ENCODE results near the gene NSMCE1.

NSMCE1 gene

DNA sequence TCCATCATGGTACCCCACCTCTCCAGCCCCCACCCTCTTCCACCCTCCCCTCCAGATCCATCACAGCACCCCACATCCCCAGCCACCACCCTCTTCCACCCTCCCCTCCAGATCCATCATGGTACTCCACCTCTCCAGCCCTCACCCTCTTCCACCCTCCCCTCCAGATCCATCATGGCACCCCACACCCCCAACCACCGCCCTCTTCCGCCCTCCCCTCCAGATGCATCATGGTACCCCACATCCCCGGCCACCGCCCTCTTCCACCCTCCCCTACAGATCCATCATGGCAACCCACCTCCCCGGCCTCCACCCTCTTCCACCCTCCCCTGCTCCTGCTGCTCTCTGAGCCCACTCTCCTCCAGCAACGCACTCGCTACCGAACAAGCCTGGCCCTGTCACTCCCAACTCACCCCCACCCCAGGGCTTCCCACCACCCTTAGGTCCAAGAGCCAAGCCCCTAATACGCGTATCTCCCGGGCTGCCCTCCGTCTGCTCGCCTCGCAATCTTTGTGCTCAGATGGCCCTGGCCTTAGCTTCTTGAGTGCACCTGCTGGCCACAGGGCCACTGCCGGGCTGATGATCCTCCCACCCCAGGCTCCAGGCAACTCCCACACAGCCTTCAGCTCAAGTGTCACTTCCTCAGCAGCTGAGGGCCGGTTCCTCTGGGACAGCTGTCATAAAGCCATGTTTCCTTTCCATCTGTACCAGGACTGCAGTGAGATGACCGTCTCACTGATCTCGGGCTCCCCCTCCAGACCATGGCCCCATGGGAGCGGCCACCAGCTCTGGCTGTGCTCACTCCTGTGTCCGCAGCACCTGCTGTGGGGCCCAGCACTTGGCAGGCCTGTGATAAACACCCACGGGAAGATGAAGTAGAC is 39.7 kb downstream of the NSMCE1 start:
- DNase-seq = no peak

DNA sequence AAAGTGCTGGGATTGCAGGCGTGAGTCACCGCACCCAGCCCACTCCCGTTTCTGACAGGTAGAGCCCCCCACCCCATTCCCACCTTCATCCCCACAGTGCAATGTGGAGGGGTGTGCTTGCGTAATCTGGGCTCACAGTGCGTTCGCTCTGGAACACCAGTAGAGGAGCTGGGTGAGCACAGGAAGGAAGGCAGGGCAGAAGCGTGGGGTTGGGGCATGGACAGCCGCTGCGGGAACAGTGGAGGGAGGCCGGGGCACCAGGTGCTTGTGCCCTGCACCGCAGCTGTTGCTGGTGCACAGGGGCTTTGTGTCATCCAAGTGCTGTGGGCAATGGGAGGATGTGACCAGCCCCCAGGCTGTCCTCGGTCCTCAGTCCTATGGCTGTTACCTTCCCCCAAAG is 40.5 kb downstream of the NSMCE1 start:
- DNase-seq = no peak

DNA sequence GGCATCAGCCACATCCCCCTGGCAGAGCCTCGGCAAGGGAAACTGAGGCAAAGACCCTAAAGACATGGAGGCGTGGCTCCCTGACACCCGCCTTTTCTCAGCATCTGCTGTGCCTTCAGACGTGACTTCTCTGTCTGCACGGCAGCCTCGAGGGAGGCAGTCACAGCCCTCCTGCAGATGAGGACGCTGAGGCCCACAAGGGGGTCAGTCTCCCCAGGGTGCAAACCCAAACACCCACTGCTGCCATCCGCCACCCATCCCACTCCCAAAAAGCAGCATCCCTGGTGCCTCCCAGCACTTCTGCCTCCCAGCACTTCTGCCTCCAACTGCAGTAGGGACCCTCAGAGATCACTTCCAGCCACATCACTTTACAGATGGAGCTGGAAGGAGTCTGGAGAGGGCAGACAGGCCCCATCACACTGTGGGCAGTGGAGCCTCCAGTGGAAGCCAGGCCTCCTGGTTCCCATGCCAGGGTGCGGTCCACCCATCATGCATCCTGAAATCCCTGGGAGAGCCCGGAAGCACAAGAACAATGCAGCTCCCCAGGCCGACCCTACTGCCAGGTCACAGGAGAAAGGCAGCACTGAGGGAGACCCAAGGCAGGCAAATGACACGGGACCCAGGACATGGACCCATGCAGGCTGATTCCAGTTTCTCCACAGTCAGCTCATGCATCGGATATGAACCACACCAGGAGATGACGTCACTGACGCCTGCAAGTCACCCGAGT is 41.4 kb downstream of the NSMCE1 start:
- DNase-seq = no peak

GRCh38 chr16:27226476-27226875 is 42.1 kb downstream of the NSMCE1 start:
- DNase-seq = no peak

- DNase-seq = no peak
Observed at GRCh38 chr16:27225536-27226360, 42.8 kb downstream of the NSMCE1 start.

GRCh38 chr16:27224741-27225300 is 43.8 kb downstream of the NSMCE1 start:
- DNase-seq = no peak

GRCh38 chr16:27224271-27224737 is 44.3 kb downstream of the NSMCE1 start:
- no peak for DNase-seq

DNA sequence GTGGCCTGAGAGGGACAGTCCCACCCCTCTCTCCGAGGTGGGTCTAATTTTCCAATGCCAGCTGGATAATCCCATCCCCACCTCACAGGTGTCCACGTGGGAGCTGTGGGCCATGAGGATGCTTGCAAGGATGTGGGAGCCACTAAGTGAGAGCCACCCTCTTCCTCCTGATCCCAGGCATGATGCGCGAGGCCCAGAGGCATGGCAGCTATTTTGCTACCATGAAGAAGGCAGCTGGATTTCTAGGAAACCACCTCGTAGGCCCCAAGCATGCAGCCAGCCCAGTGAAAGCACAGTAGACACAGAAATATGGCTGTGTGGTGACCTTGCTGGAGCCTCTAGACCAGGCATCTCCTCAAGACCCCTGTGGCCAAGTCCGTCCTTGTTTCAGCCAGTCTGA is 44.9 kb downstream of the NSMCE1 start:
- DNase-seq = no peak

DNA sequence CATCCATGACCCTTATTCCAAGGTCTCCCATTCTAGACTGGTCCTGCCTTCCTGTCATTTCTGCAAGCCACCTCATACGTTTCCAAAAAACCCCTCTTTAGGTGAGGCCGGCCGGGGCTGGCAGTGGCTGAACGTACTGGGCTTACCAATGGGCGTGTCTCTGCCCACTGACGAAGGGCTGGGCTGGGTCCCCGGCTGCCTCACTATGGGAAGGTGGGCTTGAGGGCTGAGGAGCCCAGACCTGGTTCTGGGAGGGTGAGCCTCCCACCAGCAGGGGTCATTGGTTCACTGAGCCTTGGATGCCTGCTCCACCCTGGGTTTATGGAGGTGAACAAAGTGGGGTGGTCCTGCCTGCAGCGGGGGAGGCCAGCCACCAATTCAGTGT is 45.4 kb downstream of the NSMCE1 start:
- no peak for DNase-seq

GRCh38 chr16:27222249-27223225 is 46.0 kb downstream of the NSMCE1 start:
- DNase-seq = no peak

GRCh38 chr16:27221576-27222248 is 46.9 kb downstream of the NSMCE1 start:
- no peak for DNase-seq

- DNase-seq = no peak
Observed at GRCh38 chr16:27220991-27221390, 47.6 kb downstream of the NSMCE1 start.

DNA sequence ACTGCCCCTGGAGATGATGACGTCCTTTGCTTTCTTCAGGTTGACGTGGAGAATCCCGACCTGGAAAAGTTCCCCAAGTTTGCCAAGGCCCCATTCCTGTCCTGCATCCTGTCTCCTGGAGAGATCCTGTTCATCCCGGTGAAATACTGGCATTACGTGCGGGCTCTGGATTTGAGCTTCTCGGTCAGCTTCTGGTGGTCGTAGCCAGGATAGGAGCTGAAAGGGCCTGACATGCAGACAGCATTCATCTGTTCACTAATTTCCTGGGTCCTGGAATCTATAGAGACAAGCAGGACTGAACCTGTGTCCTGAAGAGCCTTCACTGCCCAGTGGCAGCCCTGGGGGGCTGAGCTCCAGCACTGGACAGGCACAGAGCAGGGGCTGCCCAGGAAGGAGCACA is 48.0 kb downstream of the NSMCE1 start:
- DNase-seq = no peak

DNA sequence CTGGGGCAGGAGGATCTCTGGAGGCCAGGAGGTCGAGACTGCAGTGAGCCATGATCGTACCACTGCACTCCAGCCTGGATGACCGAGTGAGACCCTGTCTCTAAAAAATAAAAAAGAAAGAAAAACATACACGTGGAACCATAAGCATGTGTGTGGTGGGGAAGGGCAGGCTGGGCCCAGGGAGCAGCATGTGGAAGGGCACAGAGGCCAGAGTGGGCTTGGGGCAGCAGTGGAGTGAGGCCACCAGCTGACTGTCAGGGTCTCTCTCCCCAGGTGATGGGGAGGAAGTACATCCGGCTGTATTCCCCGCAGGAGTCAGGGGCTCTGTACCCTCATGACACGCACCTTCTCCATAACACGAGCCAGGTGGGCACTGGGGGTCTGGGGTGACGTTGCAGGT is 48.5 kb downstream of the NSMCE1 start:
- DNase-seq = no peak

GRCh38 chr16:27219161-27219560 is 49.4 kb downstream of the NSMCE1 start:
- no peak for DNase-seq

DNA sequence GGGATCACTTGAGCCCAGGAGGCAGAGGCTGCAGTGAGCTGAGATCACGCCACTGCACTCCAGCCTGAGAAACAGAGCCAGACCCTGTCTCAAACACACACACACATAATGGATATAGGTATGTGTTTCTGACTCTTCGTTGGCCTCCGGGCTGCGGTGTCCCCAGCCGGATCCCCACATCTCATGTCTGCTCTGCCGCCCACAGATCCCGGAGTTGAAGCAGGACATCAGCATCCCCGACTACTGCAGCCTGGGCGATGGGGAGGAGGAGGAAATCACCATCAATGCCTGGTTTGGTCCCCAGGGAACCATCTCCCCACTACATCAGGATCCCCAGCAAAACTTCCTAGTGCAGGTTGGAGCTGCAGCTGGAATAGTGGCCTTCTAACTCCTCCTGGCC is 49.8 kb downstream of the NSMCE1 start:
- no peak for DNase-seq

GRCh38 chr16:27217256-27217655 is 51.3 kb downstream of the NSMCE1 start:
- DNase-seq = no peak

DNA sequence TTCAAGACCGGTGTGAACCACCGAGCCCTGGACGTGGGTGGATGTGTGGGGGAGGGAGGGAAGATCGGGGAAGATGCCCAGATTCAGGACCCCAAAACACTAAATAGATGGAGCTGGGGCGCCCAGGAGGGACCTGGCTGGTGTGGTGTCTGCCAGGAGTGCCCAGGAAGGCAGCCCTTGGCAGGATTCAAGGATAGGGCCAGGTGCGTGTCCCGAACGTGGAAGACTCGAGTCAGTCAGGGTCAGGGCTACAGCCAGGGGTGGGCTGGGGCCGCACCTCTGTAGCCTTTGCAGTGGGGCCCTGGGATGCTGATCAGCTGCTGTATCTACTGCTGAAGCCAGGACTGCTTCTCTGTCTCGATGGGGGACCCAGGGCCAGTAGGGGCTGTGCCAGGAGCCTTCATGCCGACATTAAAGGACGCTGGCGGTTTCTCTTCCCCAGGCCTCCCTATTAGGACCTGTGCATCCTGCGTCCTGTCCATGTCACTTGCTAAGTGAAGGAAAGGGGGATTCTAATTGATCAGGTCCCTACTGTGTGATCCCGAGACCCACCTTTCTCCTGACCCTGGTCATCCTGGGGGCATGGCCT is 52.2 kb downstream of the NSMCE1 start:
- no peak for DNase-seq

- DNase-seq = no peak
Observed at GRCh38 chr16:27215660-27216059, 52.9 kb downstream of the NSMCE1 start.

DNA sequence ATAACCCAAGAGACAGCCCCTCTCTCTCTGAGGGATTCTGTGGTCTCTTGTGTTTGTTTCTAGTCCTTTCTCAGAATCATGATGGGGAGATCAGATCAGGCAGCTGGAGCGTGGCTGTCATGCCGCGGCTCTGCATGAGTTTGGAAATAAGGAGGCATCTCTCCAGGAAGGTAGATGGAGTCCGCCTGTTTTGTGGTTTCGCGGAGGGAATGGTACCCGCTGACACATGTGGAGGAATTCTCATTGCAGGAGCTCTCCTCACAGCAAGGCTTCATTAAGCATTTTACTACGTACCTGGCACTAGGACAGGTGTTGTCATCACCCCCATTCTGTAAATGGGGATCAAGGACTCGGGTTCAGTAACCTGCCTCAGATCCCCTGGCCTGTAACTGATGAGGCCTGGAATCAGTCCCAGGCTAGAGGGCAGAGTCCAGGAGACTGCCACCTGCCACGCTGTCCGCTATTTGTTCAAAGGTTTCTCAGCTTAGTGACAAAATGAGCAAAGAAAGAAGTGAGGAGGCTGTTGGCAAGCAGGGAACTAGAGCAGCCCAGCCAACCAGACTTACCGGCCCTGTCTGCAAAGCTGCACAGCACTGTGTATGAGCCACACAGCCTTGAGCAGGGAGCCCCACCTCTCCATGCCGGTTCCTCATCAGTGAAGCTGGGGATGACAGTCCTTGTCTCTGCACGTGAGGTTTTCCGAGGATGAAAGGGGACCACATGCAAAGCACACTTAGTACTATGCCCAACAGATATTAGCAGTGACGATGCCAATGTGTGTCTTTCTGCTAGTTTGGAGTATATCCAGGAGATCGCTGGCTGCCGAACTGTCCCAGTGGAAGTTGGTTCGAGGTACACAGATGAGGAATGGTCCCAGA is 54.2 kb downstream of the NSMCE1 start:
- DNase-seq = no peak

All from NK-92 treated with Interleukin-12 subunit alpha and Interleukin-12 subunit beta, amount 100 ng/mL, for 24 hours (cell line).